Ovary (tissue), 9 donors: ENCODE measurements around the gene SKAP2. TPM values are rescaled to one million over a fixed set of nuclear protein-coding genes. Genes with fewer than 3 reads are reported as not detected.

Experiments
- DNase-seq, 5 donors: peaks; one replicate each; pipeline ENCODE4 v3.0.0-alpha.2; 2019 to 2020
- H3K27ac ChIP-seq, 2 donors: fragments of 200-600 bp; one replicate each; pipeline versions ENCODE4 v1.5.1 to v1.8.0; 2019 to 2022
- H3K27me3 ChIP-seq: fragments of 200-600 bp; one replicate; pipeline ENCODE4 v1.8.0; 2022
- H3K36me3 ChIP-seq: fragments of 200-600 bp; sonication (generic); one replicate; pipeline ENCODE4 v1.5.1; 2019
- H3K4me1 ChIP-seq: one replicate; pipeline ENCODE4 v1.8.1; 2013; ENCODE audit warnings: mild to moderate bottlenecking, moderate library complexity; ENCODE audit not compliant: insufficient read depth
- H3K4me3 ChIP-seq: fragments of 200-600 bp; sonication (generic); one replicate; pipeline ENCODE4 v1.5.1; 2017
- H3K9me3 ChIP-seq, 2 donors: fragments of 200-600 bp in 1 of 2; sonication (generic) in 1 of 2; one replicate each; pipeline versions ENCODE4 v1.5.1 to v1.8.1; 2013 to 2019; ENCODE audit warnings: mild to moderate bottlenecking in 1 of 2, moderate library complexity in 1 of 2
- CTCF ChIP-seq, 3 donors: fragments of 450-650 bp in 2 of 3; fragments of 200-600 bp in 1 of 3; IDR thresholded peaks; one replicate each; pipeline versions ENCODE4 v1.5.1 to v1.8.0; 2016 to 2022; ENCODE audit warnings: antibody characterized with exemption in 3 of 3, mild to moderate bottlenecking in 1 of 3
- EP300 ChIP-seq: sonication (generic); formaldehyde crosslinking; IDR thresholded peaks from one replicate; pipeline ENCODE4 v1.6.1; 2017; ENCODE audit warnings: antibody characterized with exemption
- POLR2A ChIP-seq: fragments of 450-650 bp; IDR thresholded peaks from one replicate; pipeline ENCODE4 v1.6.1; 2017; ENCODE audit warnings: antibody characterized with exemption, mild to moderate bottlenecking, moderate library complexity
- WGBS, 3 donors: extraction: QIAGEN DNeasy Blood & Tissue Kit in 1 of 3; methylation state at CpG; one replicate each; pipeline versions ENCODE4 v1.1.5 to v1.1.7; 2013 to 2017; 5-methylcytosine and 5-hydroxymethylcytosine counted together
- intact Hi-C, 4 donors: fragments of 100-400 bp; cut with DNase I; formaldehyde crosslinking; loops; one replicate each; pipeline versions ENCODE4 v1.11.0 to v1.15.1; 2022 to 2023
- polyA plus RNA-seq, 2 donors: library from polyadenylated mRNA; stranded (reverse); fragments of 200-250 nt in 1 of 2; fragments of 350-450 nt in 1 of 2; fragmentation: Illumina TruSeq in 1 of 2; extraction: RNeasy Lipid Tissue Mini Kit (QIAGEN cat#74804) in 1 of 2; gene quantifications; one replicate each; pipeline ENCODE4 v1.2.3, GENCODE V29; 2013 to 2014
- total RNA-seq, 7 donors: library from RNA; depleted of rRNA in 2 of 7; stranded (reverse); fragments of >200 nt in 2 of 7; fragmentation: NEBNext Ultra II Directional in 3 of 7; extraction: Animal tissue kit (Norgen Biotek cat#: 25700) in 3 of 7; gene quantifications; one replicate each; pipeline versions ENCODE4 v1.1.0 to v1.2.4, GENCODE V29; 2016 to 2023
- donor health status: DM: no; HTN: no; CAD: no; lungs with moderate emphysema.
- donor health status: DM: no; HTN: no; CAD: no.
- donor health status: Bipolar disorder and iron deficiency.
- donor health status: DM: yes; HTN: yes; CAD: no.
- donor health status: DM: no; HTN: no; CAD: no.
- donor health status: DM: yes; HTN: yes; CAD: no.

SKAP2 gene
- total and polyA plus RNA-seq, 9 donors = 8.6 to 40.8 (median 20.0) TPM

DNA sequence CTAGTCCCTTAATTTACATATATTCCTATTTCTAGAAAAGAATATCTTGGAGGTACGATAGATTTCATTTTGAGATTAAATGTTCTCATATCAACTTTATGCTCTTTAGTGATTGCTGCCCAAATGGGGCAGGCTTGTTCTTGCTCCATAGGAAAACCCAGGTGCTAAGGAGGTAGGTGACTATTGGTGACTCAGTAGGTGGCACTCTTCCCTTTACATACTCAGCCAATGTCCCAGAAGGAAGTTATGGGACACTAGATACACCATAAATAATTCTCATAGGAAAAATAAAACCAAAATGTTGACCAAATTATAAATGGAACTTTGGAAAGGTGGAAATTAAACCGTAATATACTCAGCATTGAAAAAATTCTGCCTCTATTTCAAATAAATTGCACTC, 4.0 kb downstream of the SKAP2 start:
- 94 to 97% (median 95%) methylated on average over 2 of the region's 2 CpGs for WGBS, 3 donors
- no peak overlapping the region for H3K4me3 ChIP-seq
- intact Hi-C loops = no loop called here
- no peak overlapping the region for H3K27ac ChIP-seq
- H3K4me1 ChIP-seq = peaks cover 6% of the 10 kb centered on the region
- TF ChIP-seq POLR2A (no peak), CTCF (IDR thresholded peaks at IDR 0.05) (no peak), EP300 (no peak)
- H3K36me3 ChIP-seq = no peaks in the 10 kb centered on the region
- no peak for DNase-seq
- no peaks in the 10 kb centered on the region for H3K9me3 ChIP-seq
- no peaks in the 10 kb centered on the region for H3K27me3 ChIP-seq

DNA sequence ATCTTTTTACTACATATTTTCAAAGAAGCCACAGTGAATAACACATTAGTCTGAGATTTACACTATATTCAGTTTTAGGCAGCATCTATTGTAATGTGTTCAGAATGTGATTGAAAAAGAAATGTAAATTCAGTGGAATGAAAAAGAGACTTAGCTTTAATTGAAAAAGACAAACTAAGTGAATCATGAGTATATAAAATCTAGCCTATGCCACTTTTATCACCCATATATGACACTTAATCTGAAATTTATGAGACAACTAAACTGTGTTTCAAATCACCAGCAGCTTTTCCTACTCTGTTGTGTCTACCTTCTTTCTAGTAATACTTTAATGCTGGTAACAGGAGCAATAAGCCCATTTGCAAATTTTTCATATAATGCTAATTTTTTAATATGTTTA, 4.7 kb downstream of the SKAP2 start:
- Histone ChIP-seq H3K9me3 (no peaks in the 10 kb centered on the region), H3K4me3 (no peak overlapping the region), H3K36me3 (no peaks in the 10 kb centered on the region), H3K27me3 (no peaks in the 10 kb centered on the region), H3K4me1 (peaks cover 6% of the 10 kb centered on the region), H3K27ac (no peak overlapping the region)
- TF ChIP-seq CTCF (IDR thresholded peaks at IDR 0.05) (no peak), EP300 (no peak), POLR2A (no peak)
- intact Hi-C loops = loop anchor here in 2 of 4 donors (5.0 kb wide), 2 partner anchors 273 to 283 kb away; partner anchors contain the start of genes HOXA4 (in 1 of the 2) and HOXA5 (in 1 of the 2)
- no peak for DNase-seq

DNA sequence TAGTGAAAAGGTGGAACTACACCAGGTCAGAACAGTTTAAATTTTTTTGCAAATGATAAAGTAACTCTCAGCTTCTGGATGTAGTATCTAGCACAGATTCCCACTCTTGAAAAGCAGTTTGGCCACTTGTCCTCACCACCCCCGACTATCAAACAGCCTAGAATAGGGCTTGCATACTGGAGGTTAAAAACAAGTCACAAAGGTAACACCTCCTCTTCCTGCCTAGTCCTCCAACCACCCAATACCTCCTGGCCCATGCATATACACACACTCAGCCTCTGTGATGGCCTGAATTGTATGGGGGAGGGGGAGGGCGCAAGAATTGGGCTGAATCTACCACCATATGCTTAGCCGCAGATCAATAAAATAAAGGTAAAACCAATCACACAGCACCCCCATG, 5.7 kb downstream of the SKAP2 start:
- whole genome bisulfite sequencing, 3 donors = 90 to 92% (median 90%) methylated on average over 3 of the region's 3 CpGs
- no peak for DNase-seq
- Histone ChIP-seq H3K4me1 (peaks cover 6% of the 10 kb centered on the region), H3K27me3 (no peaks in the 10 kb centered on the region), H3K9me3 (no peaks in the 10 kb centered on the region), H3K27ac (no peak overlapping the region), H3K36me3 (no peaks in the 10 kb centered on the region), H3K4me3 (no peak overlapping the region)
- intact Hi-C loops = loop anchor here in 2 of 4 donors (5.0 kb wide), 2 partner anchors 274 to 284 kb away; partner anchors contain the start of genes HOXA4 (in 1 of the 2) and HOXA5 (in 1 of the 2)
- TF ChIP-seq CTCF (IDR thresholded peaks at IDR 0.05) (no peak), EP300 (no peak), POLR2A (no peak)

DNA sequence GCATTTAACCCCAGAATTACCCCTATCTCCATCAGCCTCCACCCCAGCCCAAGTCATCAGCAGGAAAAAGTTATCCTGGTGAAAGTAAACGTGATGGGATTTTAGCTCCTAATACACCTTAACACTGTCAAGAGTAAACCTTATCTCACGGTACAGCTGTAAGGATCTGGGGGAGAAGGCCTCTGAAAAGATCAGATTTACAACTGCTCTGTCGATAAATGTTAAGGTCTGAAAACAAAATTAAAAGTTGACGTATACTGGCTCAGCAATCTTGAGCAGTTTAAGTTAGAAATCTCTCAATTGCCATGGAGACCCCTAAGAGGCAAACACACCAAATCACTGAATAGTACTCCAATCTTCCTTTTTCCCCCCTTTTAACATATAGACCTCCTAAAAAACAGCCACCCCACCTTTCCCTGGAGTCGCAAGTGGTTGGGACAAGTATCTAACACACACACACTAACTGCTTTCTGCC, 6.1 kb downstream of the SKAP2 start:
- H3K4me3 ChIP-seq = no peak overlapping the region
- no peaks in the 10 kb centered on the region for H3K36me3 ChIP-seq
- H3K27me3 ChIP-seq = no peaks in the 10 kb centered on the region
- peaks cover 6% of the 10 kb centered on the region for H3K4me1 ChIP-seq
- no peak for TF ChIP-seq POLR2A
- no peak for TF ChIP-seq CTCF (IDR thresholded peaks at IDR 0.05)
- no peak for TF ChIP-seq EP300
- no peak for DNase-seq
- H3K27ac ChIP-seq = no peak overlapping the region
- WGBS, 3 donors = 52 to 66% (median 62%) methylated on average over 5 of the region's 5 CpGs
- intact Hi-C loops = loop anchor here in 2 of 4 donors (5.0 kb wide), 2 partner anchors 274 to 284 kb away; partner anchors contain the start of genes HOXA4 (in 1 of the 2) and HOXA5 (in 1 of the 2)
- H3K9me3 ChIP-seq = no peaks in the 10 kb centered on the region
